ENCODE results near the gene REV3L.
"Not testable (repeated sequence)": the region's sequence is repeated elsewhere in the genome, so short reads cannot be mapped to it uniquely, and the experiment has no call there.

Gene REV3L

GRCh38 chr6:111256646-111257045 lies 226.4 kb downstream of the REV3L start:
- DNase-seq, result no peak

GRCh38 chr6:111255838-111256237 lies 227.2 kb downstream of the REV3L start:
- not testable (repeated sequence) for DNase-seq

- DNase-seq, result no peak
Measured at GRCh38 chr6:111254779-111255166, 228.2 kb downstream of the REV3L start.

- no peak for DNase-seq
Measured at GRCh38 chr6:111254004-111254778, 228.8 kb downstream of the REV3L start.

DNA sequence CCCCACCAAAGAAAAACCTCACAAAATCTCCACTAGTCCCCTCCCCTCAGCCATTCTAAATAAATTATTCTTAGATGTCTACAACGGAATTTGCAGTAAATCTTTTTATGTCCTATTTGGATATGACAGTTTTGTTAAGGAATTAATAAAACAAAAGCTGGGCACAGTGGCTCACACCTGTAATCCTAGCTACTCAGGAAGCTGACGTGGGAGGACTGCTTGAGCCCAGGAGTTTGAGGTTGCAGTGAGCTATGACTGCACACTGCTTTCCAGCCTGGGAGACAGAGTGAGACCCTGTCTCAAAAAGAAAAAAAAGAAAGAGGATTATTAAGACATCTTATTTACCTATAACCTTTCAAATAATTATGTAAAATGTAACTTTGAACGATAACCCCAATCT lies 230.3 kb downstream of the REV3L start:
- no peak for DNase-seq

DNA sequence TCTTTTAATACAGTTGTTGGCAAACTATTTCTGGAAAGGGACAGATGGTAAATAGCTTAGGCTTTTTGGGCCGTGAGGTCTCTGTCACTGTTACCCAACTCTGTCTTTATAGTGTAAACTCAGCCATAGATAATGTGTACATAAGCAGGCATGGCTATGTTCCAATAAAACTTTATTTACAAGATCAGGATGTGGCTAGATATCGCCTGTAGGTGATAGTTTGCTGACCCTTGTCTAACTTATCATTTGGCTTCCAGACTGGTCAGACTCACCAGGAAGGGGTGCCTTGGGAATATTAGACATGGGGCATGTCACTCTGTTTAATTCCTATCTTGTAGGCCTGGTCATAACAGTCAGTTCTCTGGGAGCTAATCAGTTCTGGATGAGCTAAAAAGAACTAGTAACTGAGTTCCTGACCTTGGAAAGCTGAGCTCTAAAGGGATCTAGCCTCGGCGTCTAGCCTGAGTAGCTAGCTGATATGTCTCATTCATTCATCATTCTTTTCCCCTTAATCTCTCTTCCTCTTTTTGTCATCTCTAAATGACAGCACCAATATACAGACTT lies 232.1 kb downstream of the REV3L start:
- DNase-seq, result no peak

Data from T-helper 1 cell (primary cell).